GM12874 (cell line): Measurements from ENCODE around the gene SNCG.

Source experiments
- CTCF ChIP-seq: IDR thresholded peaks from 2 replicates; pipeline ENCODE4 v1.5.1; 2011; ENCODE audit warnings: low read depth, mild to moderate bottlenecking, control low read depth, low read length, moderate library complexity; ENCODE audit not compliant: insufficient read depth

The SNCG gene

GRCh38 chr10:86961481-86962091 is 3.2 kb downstream of the SNCG start:
- TF ChIP-seq CTCF, result no peak

- no peak for TF ChIP-seq CTCF
Measured at GRCh38 chr10:86962136-86962980, 4.0 kb downstream of the SNCG start.

- no peak for TF ChIP-seq CTCF
Measured at GRCh38 chr10:86962981-86963310, 4.5 kb downstream of the SNCG start.

GRCh38 chr10:86963341-86963919 is 5.0 kb downstream of the SNCG start:
- no peak for TF ChIP-seq CTCF

DNA sequence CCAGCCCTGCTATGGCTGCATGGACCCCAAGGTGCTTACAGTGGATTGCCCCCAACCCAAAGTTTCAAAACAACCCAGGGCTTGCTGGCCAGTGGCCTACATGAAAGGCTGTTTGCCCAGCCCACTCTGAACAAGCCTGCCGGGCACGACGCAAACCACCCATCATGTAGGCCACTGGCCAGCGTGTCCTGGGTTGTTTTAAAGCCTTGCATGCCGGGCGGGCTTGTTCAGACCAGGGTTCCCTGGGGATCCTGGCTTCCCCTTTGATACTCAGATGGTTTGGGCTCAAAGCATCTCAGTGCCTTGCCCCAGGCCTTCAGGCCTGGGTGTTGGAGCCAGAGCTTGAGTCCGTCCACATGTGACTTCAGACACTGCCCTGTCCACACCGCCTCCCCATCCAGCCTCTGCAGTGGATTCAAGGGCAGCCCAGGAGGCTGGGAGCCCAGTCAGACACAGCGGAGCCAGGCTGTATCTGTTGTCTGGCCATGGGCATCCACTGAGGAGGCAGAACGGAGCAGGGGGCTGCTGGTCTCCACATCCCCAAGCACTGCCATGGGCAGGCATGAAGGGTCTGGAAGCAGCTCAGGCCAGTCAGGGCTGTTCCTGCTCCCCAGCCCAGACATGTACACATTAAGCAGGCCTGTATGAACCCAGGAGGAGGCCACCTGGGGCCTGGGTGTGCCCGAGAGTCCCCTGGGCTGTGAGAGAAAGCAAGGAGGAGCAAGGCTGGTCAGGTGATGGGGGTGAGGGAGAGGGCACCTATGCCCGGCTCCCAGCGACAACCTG is 5.9 kb downstream of the SNCG start:
- TF ChIP-seq CTCF, result no peak

- TF ChIP-seq CTCF, result no peak
Measured at GRCh38 chr10:86964847-86965190, 6.4 kb downstream of the SNCG start.
